Tibial nerve (tissue), 4 donors: ENCODE data around the gene MYH6.

Experiments
- CTCF ChIP-seq, 5 experiments: fragments of 200-600 bp in 3 of 5; fragments of 450-650 bp in 2 of 5; sonication (generic) in 3 of 5; IDR thresholded peaks; one replicate each; pipeline ENCODE4 v1.5.1; 2016 to 2019; ENCODE audit warnings: antibody characterized with exemption in 5 of 5, mild to moderate bottlenecking in 3 of 5, moderate library complexity in 2 of 5
- EP300 ChIP-seq, 2 donors: sonication (generic); formaldehyde crosslinking; IDR thresholded peaks; one replicate each; pipeline ENCODE4 v1.6.1; 2017; ENCODE audit warnings: antibody characterized with exemption in 2 of 2, mild to moderate bottlenecking in 1 of 2
- POLR2A ChIP-seq, 2 donors: fragments of 450-650 bp; IDR thresholded peaks; one replicate each; pipeline ENCODE4 v1.6.1; 2017; ENCODE audit warnings: antibody characterized with exemption in 2 of 2, mild to moderate bottlenecking in 2 of 2, moderate library complexity in 2 of 2

GRCh38 chr14:23359167-23359626 lies 48.9 kb downstream of the MYH6 start:
- TF ChIP-seq CTCF (IDR thresholded peaks at IDR 0.05) = no peak
- no peak for TF ChIP-seq POLR2A (IDR thresholded peaks at IDR 0.05)
- no peak for TF ChIP-seq EP300 (IDR thresholded peaks at IDR 0.05)
